Kidney epithelial cell (primary cell): ENCODE results near the gene WDR70. TPM values are rescaled to one million over a fixed set of nuclear protein-coding genes. Genes with fewer than 3 reads are reported as not detected.

Experiments
- DNase-seq: peaks from one replicate; pipeline ENCODE4 v3.0.0-alpha.2; 2010; ENCODE audit warnings: low read depth
- H3K27me3 ChIP-seq: 2 replicates; pipeline ENCODE4 v1.6.0; 2011; ENCODE audit warnings: low read length; ENCODE audit not compliant: control insufficient read depth, insufficient read depth
- H3K36me3 ChIP-seq: 2 replicates; pipeline ENCODE4 v1.5.1; 2011; ENCODE audit warnings: low read length; ENCODE audit not compliant: control insufficient read depth, insufficient read depth
- H3K4me3 ChIP-seq: 2 replicates; pipeline ENCODE4 v1.5.1; 2011; ENCODE audit warnings: low read depth, mild to moderate bottlenecking, control low read depth, low read length
- total RNA-seq: library from RNA; depleted of rRNA; stranded (reverse); fragments of >200 nt; gene quantifications from 2 replicates; pipeline ENCODE4 v1.2.3, GENCODE V29; 2015
- TF ChIP-seq, protein P1 (sequence below): IDR thresholded peaks from 2 replicates; pipeline ENCODE4 v1.5.1; 2011; ENCODE audit warnings: mild to moderate bottlenecking, moderate library complexity, low read length, control low read depth, inconsistent platforms; ENCODE audit not compliant: insufficient read depth, poor library complexity, severe bottlenecking

The WDR70 gene
- total RNA-seq, 1 donor from 2014 or later, result 19.6 TPM

DNA sequence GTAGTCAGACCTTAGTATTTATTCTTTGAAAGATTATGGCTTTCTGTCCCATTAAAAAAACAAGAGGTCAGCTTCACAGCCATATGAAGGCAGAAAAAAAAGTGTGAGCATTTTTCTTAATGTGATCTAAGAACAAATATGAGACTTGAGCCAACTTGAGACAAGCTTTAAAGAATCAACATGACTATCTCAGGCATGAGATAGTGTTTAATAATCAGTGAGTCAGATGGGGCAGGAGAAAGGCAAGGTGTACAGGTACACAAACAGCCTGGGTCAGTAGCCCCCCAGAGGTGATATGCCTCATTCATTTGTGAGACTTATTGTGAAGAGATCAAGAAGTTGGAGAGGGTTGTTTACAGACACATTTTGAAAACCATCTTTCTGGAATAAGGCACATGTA is 377.1 kb downstream of the WDR70 start:
- Histone ChIP-seq H3K4me3 (no peak overlapping the region), H3K27me3 (no peaks in the 10 kb centered on the region), H3K36me3 (no peaks in the 10 kb centered on the region)
- TF ChIP-seq, protein P1, sequence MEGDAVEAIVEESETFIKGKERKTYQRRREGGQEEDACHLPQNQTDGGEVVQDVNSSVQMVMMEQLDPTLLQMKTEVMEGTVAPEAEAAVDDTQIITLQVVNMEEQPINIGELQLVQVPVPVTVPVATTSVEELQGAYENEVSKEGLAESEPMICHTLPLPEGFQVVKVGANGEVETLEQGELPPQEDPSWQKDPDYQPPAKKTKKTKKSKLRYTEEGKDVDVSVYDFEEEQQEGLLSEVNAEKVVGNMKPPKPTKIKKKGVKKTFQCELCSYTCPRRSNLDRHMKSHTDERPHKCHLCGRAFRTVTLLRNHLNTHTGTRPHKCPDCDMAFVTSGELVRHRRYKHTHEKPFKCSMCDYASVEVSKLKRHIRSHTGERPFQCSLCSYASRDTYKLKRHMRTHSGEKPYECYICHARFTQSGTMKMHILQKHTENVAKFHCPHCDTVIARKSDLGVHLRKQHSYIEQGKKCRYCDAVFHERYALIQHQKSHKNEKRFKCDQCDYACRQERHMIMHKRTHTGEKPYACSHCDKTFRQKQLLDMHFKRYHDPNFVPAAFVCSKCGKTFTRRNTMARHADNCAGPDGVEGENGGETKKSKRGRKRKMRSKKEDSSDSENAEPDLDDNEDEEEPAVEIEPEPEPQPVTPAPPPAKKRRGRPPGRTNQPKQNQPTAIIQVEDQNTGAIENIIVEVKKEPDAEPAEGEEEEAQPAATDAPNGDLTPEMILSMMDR, result no peak
- no peak for DNase-seq

- no peaks in the 10 kb centered on the region for H3K27me3 ChIP-seq
- no peaks in the 10 kb centered on the region for H3K36me3 ChIP-seq
- DNase-seq, result no peak
- TF ChIP-seq, protein P1, result no peak
- no peak overlapping the region for H3K4me3 ChIP-seq
Observed at GRCh38 chr5:37757980-37758582, 379.0 kb downstream of the WDR70 start.

GRCh38 chr5:37767251-37767650 is 388.1 kb downstream of the WDR70 start:
- Histone ChIP-seq H3K27me3 (no peaks in the 10 kb centered on the region), H3K36me3 (no peaks in the 10 kb centered on the region), H3K4me3 (no peak overlapping the region)
- TF ChIP-seq, protein P1, result no peak
- DNase-seq, result no peak

- H3K27me3 ChIP-seq, result no peaks in the 10 kb centered on the region
- H3K4me3 ChIP-seq, result no peak overlapping the region
- no peak for DNase-seq
- no peaks in the 10 kb centered on the region for H3K36me3 ChIP-seq
- TF ChIP-seq, protein P1, result no peak
Observed at GRCh38 chr5:37767961-37768360, 388.8 kb downstream of the WDR70 start.

DNA sequence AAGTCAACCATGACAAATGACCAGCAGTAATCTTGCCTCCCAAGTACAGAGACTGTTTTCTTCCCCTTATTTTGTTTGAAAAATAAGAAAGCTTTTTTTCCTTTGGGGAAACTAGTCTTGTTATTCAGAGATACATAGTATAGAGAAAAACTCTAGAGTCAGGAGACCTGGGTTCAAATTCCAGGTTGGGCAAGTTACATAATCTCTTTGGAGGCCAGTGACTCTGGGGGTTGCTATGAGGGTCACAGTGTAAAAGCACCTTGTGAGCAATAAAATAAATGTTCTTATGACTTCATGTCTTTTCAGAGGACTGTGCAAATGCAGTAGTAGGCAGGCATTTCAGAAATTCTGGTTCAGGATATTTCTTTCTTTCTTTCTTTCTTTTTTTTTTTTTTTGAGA is 389.3 kb downstream of the WDR70 start:
- no peak overlapping the region for H3K4me3 ChIP-seq
- H3K27me3 ChIP-seq, result no peaks in the 10 kb centered on the region
- H3K36me3 ChIP-seq, result no peaks in the 10 kb centered on the region
- TF ChIP-seq, protein P1, result no peak
- no peak for DNase-seq

GRCh38 chr5:37769108-37769507 is 390.0 kb downstream of the WDR70 start:
- H3K27me3 ChIP-seq, result no peaks in the 10 kb centered on the region
- no peak overlapping the region for H3K4me3 ChIP-seq
- TF ChIP-seq, protein P1, result no peak
- no peaks in the 10 kb centered on the region for H3K36me3 ChIP-seq
- DNase-seq, result no peak
